HL-60 (cell line): ENCODE measurements around the gene GADD45B.

Experiments used
- CTCF ChIP-seq: IDR thresholded peaks from one replicate; pipeline ENCODE4 v1.5.1; 2011; ENCODE audit warnings: low read length, control low read depth, inconsistent platforms; ENCODE audit not compliant: insufficient read depth
- REST ChIP-seq: IDR thresholded peaks from 2 replicates; pipeline ENCODE4 v1.6.1; 2012; ENCODE audit warnings: low read depth; ENCODE audit not compliant: insufficient replicate concordance

- TF ChIP-seq CTCF: no peak
- no peak for TF ChIP-seq REST
These were observed 35.6 kb downstream of the GADD45B start for GRCh38 chr19:2511570-2511969.
